Spleen (tissue), 11 donors: Measurements from ENCODE around the gene TP63. TPM values are rescaled to one million over a fixed set of nuclear protein-coding genes. Genes with fewer than 3 reads are reported as not detected.

Source experiments
- DNase-seq: peaks from one replicate; pipeline ENCODE4 v3.0.0-alpha.2; 2020
- H3K27ac ChIP-seq, 8 donors: fragments of 200-600 bp; sonication (generic) in 7 of 8; 1 replicate in 4 of 8; 2 replicates in 4 of 8; pipeline versions ENCODE4 v1.5.0 to v1.8.0; 2016 to 2021; ENCODE audit warnings: inconsistent platforms in 4 of 8, mild to moderate bottlenecking in 4 of 8, moderate library complexity in 1 of 8
- H3K27me3 ChIP-seq, 7 donors: fragments of 200-600 bp; sonication (generic) in 6 of 7; replicated peaks in 1 of 7; 1 replicate in 4 of 7; 2 replicates in 3 of 7; pipeline versions ENCODE4 v1.5.0 to v1.8.0; 2016 to 2021; ENCODE audit warnings: inconsistent platforms in 3 of 7, mild to moderate bottlenecking in 1 of 7
- H3K36me3 ChIP-seq, 6 donors: fragments of 200-600 bp; sonication (generic) in 5 of 6; 1 replicate in 4 of 6; 2 replicates in 2 of 6; pipeline versions ENCODE4 v1.5.0 to v1.8.0; 2016 to 2021; ENCODE audit warnings: inconsistent platforms in 2 of 6
- H3K4me1 ChIP-seq, 6 donors: fragments of 200-600 bp; sonication (generic) in 5 of 6; 1 replicate in 3 of 6; 2 replicates in 3 of 6; pipeline versions ENCODE4 v1.5.0 to v1.8.0; 2016 to 2021; ENCODE audit warnings: inconsistent platforms in 3 of 6
- H3K4me3 ChIP-seq, 8 donors: fragments of 200-600 bp; sonication (generic) in 7 of 8; 1 replicate in 4 of 8; 2 replicates in 4 of 8; pipeline versions ENCODE4 v1.5.0 to v1.8.0; 2016 to 2021; ENCODE audit warnings: inconsistent platforms in 4 of 8, mild to moderate bottlenecking in 4 of 8, moderate library complexity in 2 of 8
- H3K9me3 ChIP-seq, 8 donors: fragments of 200-600 bp; sonication (generic) in 7 of 8; 1 replicate in 4 of 8; 2 replicates in 4 of 8; pipeline versions ENCODE4 v1.5.0 to v1.8.0; 2016 to 2021; ENCODE audit warnings: inconsistent platforms in 4 of 8
- POLR2A ChIP-seq, 3 donors: fragments of 450-650 bp; IDR thresholded peaks; one replicate each; pipeline ENCODE4 v1.5.1; 2017; ENCODE audit warnings: antibody characterized with exemption in 3 of 3, mild to moderate bottlenecking in 1 of 3
- POLR2AphosphoS5 ChIP-seq, 3 donors: sonication (generic); formaldehyde crosslinking; IDR thresholded peaks; one replicate each; pipeline ENCODE4 v1.5.1; 2017; ENCODE audit warnings: antibody characterized with exemption in 3 of 3
- WGBS, 5 donors: extraction: QIAGEN DNeasy Blood & Tissue Kit in 3 of 5; methylation state at CpG; one replicate each; pipeline versions ENCODE4 v1.1.5 to v1.1.7; 2013 to 2018; 5-methylcytosine and 5-hydroxymethylcytosine counted together
- intact Hi-C: fragments of 100-400 bp; cut with DNase I; formaldehyde crosslinking; loops from one replicate; pipeline ENCODE4 v1.15.0; 2023; ENCODE audit warnings: low total_unique reads
- polyA plus RNA-seq, 3 donors: library from polyadenylated mRNA; stranded (reverse); fragments of 200-250 nt; gene quantifications; one replicate each; pipeline ENCODE4 v1.2.1, GENCODE V29; 2013
- total RNA-seq, 7 donors: library from RNA; depleted of rRNA in 3 of 7; stranded (reverse); fragments of >200 nt in 3 of 7; fragmentation: NEBNext Ultra II Directional in 4 of 7; extraction: Animal tissue kit (Norgen Biotek cat#: 25700) in 4 of 7; gene quantifications; one replicate each; pipeline versions ENCODE4 v1.1.0 to v1.2.1, GENCODE V29; 2016 to 2021
- TF ChIP-seq, protein P1 (sequence below), 11 experiments: fragments of 200-600 bp in 7 of 11; fragments of 450-650 bp in 4 of 11; sonication (generic) in 4 of 11; IDR thresholded peaks in 8 of 11; conservative IDR thresholded peaks in 3 of 11; 1 replicate in 7 of 11; 2 replicates in 4 of 11; pipeline versions ENCODE4 v1.4.0 to v1.8.0; 2016 to 2021; ENCODE audit warnings: antibody characterized with exemption in 11 of 11, inconsistent platforms in 4 of 11, mild to moderate bottlenecking in 1 of 11
- donor health status: healthy with polysubstance abuse.
- donor health status: DM: no; HTN: no; CAD: no; lungs with moderate emphysema.
- donor health status: DM: no; HTN: no; CAD: no.
- donor health status: Bipolar disorder and iron deficiency.
- donor health status: healthy.
- donor health status: DM: no; HTN: no; CAD: no.
- donor health status: DM: yes; HTN: yes; CAD: no.

The TP63 gene
- total and polyA plus RNA-seq, 10 donors: 0.09 to 0.68 (median 0.29) TPM

DNA sequence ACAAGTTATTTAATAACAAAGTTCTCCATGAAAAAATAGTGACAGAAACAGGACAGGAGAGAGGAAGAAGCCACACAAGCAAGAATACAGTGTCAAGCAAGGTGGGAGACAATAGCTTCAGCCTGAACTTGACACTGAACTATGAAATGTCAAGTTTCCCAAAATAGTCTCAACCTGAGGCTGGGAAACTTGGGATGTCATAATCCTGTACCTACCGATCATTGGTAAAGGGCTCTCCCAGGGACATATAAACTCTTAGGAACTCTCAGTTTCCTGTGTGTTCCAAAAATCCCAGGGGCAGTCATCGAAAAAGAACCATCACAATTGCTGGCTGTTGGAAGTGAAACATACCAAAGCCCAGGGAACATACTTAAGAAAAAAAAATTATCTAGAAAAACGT is 277.9 kb downstream of the TP63 start:
- no peak for DNase-seq
- WGBS, 5 donors: 79 to 88% (median 84%) methylated on average over 3 of the region's 3 CpGs
- no peaks in the 10 kb centered on the region for H3K36me3 ChIP-seq
- no peaks in the 10 kb centered on the region for H3K4me1 ChIP-seq
- H3K4me3 ChIP-seq: no peak overlapping the region
- no peaks in the 10 kb centered on the region for H3K9me3 ChIP-seq
- no peaks in the 10 kb centered on the region for H3K27me3 ChIP-seq
- intact Hi-C loops: no loop called here
- no peak for TF ChIP-seq POLR2AphosphoS5 (IDR thresholded peaks at IDR 0.05)
- TF ChIP-seq, protein P1, sequence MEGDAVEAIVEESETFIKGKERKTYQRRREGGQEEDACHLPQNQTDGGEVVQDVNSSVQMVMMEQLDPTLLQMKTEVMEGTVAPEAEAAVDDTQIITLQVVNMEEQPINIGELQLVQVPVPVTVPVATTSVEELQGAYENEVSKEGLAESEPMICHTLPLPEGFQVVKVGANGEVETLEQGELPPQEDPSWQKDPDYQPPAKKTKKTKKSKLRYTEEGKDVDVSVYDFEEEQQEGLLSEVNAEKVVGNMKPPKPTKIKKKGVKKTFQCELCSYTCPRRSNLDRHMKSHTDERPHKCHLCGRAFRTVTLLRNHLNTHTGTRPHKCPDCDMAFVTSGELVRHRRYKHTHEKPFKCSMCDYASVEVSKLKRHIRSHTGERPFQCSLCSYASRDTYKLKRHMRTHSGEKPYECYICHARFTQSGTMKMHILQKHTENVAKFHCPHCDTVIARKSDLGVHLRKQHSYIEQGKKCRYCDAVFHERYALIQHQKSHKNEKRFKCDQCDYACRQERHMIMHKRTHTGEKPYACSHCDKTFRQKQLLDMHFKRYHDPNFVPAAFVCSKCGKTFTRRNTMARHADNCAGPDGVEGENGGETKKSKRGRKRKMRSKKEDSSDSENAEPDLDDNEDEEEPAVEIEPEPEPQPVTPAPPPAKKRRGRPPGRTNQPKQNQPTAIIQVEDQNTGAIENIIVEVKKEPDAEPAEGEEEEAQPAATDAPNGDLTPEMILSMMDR (IDR thresholded peaks at IDR 0.05 in 8 of 11, conservative IDR thresholded peaks at IDR 0.05 in 3 of 11): no peak
- TF ChIP-seq POLR2A (IDR thresholded peaks at IDR 0.05): no peak
- H3K27ac ChIP-seq: no peak overlapping the region

DNA sequence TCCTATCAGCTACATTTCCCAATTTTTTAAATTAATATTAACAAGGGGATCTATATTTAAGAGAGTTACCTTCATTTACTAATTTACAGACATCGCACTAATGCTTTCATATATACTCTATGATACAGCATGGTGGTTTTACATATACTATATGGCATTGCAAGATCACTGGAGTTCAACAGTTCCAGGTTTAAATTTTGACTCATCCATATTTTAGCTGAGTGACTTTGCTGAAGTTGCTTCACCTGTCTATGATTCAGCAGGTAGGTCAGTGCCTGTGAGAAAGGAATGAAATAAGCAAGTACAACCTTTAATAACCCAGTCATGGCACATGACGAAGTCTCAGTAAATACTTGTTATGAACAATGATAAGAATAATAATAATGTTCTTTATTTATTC is 278.4 kb downstream of the TP63 start:
- 82 to 94% (median 86%) methylated on average over 2 of the region's 2 CpGs for WGBS, 5 donors
- no peaks in the 10 kb centered on the region for H3K4me1 ChIP-seq
- no peaks in the 10 kb centered on the region for H3K36me3 ChIP-seq
- no peak overlapping the region for H3K27ac ChIP-seq
- no peak for TF ChIP-seq POLR2AphosphoS5 (IDR thresholded peaks at IDR 0.05)
- TF ChIP-seq, protein P1 (IDR thresholded peaks at IDR 0.05 in 8 of 11, conservative IDR thresholded peaks at IDR 0.05 in 3 of 11): no peak
- TF ChIP-seq POLR2A (IDR thresholded peaks at IDR 0.05): no peak
- H3K27me3 ChIP-seq: no peaks in the 10 kb centered on the region
- no peak for DNase-seq
- intact Hi-C loops: no loop called here
- H3K9me3 ChIP-seq: no peaks in the 10 kb centered on the region
- H3K4me3 ChIP-seq: no peak overlapping the region

DNA sequence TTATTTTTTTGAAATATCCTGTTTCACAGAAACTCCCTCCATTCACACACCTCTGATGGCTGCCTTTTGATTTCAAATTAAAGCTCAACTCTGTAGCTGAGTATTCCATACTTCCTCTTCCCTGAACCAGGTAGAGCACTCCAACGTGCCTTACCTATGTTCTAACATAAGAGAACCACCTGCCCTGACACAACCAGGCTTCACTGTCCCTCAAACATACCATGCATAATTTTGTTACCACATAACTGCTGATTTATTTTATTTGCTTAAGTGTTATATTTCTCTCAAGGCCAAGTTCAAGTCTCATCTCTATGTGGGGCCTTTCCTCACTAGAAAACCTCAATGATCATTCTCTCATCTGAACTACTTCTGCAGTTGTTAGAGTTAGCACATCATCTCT is 279.8 kb downstream of the TP63 start:
- Histone ChIP-seq H3K4me3 (no peak overlapping the region), H3K36me3 (no peaks in the 10 kb centered on the region), H3K27ac (no peak overlapping the region), H3K9me3 (no peaks in the 10 kb centered on the region), H3K4me1 (no peaks in the 10 kb centered on the region), H3K27me3 (no peaks in the 10 kb centered on the region)
- DNase-seq: no peak
- 46 to 66% (median 59%) methylated on average over 1 of the region's 1 CpG for WGBS, 5 donors
- intact Hi-C loops: no loop called here
- no peak for TF ChIP-seq POLR2A (IDR thresholded peaks at IDR 0.05)

GRCh38 chr3:189914799-189915198 is 283.6 kb downstream of the TP63 start:
- WGBS, 5 donors: 56 to 78% (median 72%) methylated on average over 3 of the region's 3 CpGs
- Histone ChIP-seq H3K27ac (no peak overlapping the region), H3K4me3 (no peak overlapping the region), H3K36me3 (no peaks in the 10 kb centered on the region), H3K4me1 (no peaks in the 10 kb centered on the region), H3K27me3 (no peaks in the 10 kb centered on the region), H3K9me3 (no peaks in the 10 kb centered on the region)
- intact Hi-C loops: no loop called here
- TF ChIP-seq POLR2AphosphoS5 (IDR thresholded peaks at IDR 0.05): no peak
- no peak for TF ChIP-seq POLR2A (IDR thresholded peaks at IDR 0.05)
- TF ChIP-seq, protein P1 (IDR thresholded peaks at IDR 0.05 in 8 of 11, conservative IDR thresholded peaks at IDR 0.05 in 3 of 11): no peak
- DNase-seq: no peak

- H3K36me3 ChIP-seq: no peaks in the 10 kb centered on the region
- H3K27ac ChIP-seq: no peak overlapping the region
- H3K9me3 ChIP-seq: peaks cover 0 to 8% (median 0%) of the 10 kb centered on the region in 8 donors
- H3K4me1 ChIP-seq: no peaks in the 10 kb centered on the region
- TF ChIP-seq, protein P1 (IDR thresholded peaks at IDR 0.05 in 8 of 11, conservative IDR thresholded peaks at IDR 0.05 in 3 of 11): no peak
- TF ChIP-seq POLR2AphosphoS5 (IDR thresholded peaks at IDR 0.05): no peak
- no peak for TF ChIP-seq POLR2A (IDR thresholded peaks at IDR 0.05)
- no peaks in the 10 kb centered on the region for H3K27me3 ChIP-seq
- intact Hi-C loops: no loop called here
- no peak overlapping the region for H3K4me3 ChIP-seq
- DNase-seq: no peak
These were observed 290.6 kb downstream of the TP63 start for GRCh38 chr3:189921770-189922169.
